Measurements from ENCODE around the gene SDR42E2.
"Not testable (repeated sequence)": the region's sequence is repeated elsewhere in the genome, so short reads cannot be mapped to it uniquely, and the experiment has no call there.

SDR42E2 gene

DNA sequence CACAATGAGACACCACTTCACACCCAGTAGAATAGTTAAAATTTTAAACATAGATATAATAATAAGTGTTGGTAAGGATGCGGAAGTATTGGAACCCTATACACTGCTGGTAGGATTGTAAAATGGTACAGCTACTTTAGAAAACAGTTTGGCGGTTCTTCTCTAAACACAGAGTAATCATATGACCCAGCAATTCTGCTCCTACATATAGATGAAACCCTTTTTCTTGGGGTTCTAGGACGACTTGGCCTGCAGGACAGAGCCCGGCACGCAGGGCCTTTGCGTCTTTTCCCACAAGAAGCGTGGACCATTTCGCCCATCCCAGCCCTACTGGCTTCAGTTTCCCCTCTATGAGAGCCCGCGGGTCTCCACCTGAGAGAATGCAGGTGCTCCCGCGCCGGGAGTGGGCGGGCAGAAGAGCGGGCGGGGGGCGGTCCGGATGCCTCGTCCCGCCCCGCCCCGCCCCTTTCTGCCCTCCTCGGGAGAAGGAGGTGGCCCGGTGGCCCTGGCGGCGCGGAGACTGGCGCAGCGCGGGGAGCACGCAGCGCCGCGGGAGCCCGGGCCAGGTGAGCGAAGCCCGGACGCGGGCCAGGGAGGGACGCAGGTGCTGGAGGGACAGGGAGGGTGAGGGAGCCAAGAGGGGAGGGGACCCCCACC, at the start of gene SDR42E2:
Gene SDR42E2, plus strand, starts transcription at position 508 of the 657 bp plus-strand sequence. CDS start 3,077 bp downstream, outside the sequence.
- DNase-seq = peak; percentile 39

DNA sequence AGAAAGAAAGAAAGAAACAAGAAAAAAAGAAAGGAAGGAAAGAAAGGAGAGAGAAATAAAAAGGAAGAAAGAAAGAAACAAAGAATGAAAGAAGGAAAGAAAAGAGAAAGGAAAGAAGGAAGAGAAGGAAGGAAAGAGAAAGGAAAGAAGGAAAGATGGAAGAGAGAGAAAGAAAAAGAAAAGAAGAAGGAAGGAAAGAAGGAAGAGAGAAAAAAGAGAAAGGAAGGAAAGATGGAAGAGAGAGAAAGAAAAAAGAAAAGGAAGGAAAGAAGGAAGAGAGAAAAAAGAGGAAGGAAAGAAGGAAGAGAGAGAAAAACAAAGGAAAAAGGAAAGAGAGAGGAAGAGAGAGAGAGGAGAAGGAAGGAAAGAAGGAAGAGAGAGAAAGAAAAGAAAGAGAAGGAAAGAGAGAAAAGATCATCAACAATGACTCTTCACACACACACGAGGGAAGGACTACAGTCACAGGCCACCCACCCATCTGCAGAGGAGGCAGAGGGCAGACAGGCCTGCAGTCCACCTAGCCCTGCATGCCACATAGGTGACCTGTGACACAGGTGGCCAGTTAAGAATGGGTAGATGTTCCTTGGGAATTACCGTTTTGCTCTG, 46.1 kb upstream of the SDR42E2 start:
- no peak for DNase-seq

DNA sequence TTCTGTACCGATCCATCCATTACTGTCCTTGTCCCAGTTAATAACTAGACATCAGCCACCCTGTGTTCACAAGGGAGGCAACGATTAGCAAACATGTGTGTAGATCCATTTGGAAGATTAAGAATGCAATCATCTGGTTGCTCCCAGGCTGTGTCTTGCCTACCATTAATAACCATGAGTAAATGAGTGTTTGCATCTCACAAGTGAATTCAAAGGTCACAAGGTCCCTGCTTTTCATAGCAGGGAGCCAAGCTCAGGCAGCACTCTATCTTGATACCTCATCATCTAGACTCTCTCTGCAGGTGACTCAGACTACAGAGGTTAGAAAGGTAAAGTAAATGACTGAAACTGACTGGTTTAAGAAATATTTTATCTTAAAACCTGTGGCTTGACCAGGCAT, 44.7 kb upstream of the SDR42E2 start:
- DNase-seq = no peak

DNA sequence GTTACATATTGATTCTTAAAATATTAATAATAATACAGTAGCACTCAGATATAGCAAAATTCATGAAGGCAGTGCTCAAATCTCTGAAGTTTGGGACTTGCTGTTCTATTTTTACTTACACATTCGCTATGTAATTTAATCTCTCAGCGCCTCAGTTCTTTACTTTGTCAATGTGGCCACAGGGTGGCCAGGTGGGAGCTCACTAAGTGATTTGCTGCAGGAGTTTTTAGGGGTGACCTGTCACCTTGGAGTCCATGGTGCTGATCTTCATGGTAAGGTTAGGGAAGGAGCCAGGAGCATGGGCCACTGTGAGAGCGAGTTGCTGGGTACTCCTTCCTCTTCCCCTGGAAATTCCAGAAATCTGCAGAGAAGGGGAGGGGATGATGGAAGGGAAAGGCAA, 41.9 kb upstream of the SDR42E2 start:
- DNase-seq = no peak

DNA sequence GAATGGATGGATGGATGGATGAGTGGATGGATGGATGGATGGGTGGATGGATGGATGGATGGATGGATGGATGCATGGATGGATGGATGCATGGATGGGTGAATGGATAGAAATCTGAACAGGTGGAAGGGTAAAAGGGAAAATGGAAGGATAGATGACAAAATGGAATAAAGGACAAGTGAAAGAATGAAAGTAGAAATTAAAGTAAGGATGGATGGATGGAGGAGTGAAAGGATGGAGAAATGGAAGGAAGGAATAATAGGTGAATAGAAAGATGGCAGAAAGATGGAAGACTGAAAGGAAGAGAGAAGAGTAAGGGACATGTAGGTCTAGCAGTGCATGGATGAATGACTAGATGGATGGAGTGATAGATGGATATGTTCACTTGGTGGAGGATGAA, 40.1 kb upstream of the SDR42E2 start:
- DNase-seq = no peak

DNA sequence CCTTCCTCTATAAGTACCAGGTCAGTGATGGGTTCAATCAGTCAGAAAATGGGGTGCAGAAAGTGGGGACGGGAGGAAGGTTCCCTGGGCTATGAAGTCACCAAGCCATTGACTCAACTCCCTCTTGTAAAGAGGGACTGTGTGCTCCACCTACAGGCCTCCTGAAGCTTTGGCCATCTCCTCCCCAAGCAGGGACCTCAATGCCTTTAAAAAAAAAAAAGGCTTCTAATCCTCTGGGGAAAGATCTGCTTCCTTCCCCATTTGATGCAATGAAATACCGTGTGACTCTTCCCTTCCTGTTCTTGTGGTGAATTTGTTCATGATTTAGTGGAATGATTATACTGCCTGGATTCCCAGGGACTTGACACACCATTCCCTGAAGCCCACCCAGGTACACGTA, 39.2 kb upstream of the SDR42E2 start:
- DNase-seq = no peak

DNA sequence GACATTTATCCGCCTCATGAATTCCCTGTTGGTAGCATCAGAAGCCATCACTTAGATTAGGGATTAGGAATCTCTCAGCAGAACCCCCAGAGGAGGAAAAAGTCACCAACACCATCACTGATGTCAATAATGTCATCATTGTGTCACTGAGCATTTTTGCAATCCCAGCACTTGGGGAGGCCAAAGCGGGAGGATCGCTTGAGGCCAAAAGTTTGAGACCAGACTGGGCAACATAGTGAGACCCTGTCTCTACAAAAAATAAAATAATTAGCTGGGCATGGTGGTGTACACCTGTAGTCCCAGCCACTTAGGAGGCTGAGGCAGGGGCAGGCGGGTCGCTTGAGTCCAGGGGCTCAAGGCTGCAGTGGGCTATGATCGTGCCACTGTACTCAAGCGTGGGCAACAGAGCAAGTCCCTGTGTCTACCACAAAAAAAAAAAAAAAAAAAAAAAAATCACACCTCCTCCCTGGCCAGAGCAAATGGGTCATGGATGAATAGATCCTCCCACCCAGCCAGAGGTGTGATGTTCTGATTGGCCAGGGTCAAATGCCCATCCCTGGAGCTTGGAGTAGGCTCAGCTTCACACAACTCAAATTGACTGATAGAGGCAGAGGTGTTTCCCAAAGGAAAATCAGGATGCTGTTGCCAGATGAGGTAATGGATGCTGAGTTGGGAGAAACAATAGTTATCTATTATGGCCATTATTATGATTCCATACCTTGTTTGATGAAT, 38.4 kb upstream of the SDR42E2 start:
- DNase-seq = no peak

DNA sequence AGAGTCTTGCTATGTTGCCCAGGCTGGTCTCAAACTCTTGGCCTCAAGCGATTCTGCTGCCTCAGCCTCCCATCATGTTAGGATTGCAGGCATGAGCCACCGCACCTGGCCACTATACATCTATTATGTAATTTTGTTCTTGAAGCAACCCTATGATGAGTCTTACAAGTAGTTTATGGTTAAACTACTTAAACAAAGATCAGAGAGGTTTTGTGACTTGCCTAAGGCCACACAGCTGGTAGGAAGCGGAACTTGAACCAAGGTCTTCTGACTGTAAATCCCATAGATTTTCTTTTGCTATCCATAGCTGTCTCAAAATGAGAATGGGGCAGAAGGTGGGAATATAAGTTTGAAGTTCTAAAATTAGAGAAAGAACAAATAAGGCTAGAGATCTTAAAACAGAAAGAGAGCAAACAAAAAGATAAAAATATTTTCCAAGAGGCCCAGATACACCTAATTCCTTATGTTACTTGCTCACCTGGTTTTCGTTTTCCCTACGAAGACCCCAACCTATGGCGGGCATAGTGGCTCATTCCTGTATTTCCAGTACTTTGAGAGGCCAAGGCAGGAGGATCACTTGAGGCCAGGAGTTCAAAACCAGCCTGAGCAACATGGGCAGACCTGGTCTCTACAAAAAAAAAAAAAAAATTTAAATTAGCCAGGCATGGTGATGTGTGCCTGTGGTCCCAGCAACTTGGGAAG, 37.6 kb upstream of the SDR42E2 start:
- no peak for DNase-seq

DNA sequence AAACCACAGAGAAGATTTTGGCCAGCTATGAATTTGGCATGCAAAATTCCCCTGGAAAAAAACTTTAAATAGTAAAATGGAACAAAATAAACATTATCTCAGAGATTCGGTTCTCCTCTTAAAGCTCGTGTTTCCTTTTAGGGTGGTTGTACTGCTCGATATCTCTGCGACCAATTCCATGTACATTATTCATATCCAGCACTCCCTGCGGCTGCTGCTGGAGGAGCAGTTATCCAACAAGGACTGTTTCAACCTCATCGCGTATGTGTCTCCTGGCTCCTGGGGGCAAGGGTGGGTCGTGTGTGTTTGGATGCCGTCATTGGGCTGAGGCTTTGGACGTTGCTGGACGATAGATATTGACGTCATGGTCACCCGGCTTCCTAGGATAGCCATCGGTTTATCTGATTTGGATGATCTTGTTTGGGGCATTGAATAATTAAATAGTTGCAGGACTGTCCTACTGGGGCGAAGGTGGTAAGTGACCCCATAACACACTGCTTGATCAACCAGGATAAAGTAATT, 36.2 kb upstream of the SDR42E2 start:
- no peak for DNase-seq

DNA sequence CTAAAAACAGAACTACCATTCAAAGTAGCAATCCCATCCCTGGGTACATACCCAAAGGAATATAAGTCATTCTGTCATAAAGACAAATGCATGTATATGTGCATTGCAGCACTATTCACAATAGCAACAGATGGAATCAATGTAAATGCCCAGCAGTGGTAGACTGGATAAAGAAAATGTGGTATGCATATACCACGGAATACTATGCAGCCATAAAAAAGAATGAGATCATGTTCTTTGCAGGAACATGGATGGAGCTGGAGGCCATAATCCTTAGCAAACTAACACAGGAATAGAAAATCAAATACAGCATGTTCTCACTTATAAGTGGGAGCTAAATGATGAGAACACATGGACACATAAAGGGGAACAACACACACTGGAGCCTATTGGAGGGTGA, 33.8 kb upstream of the SDR42E2 start:
- not testable (repeated sequence) for DNase-seq

DNA sequence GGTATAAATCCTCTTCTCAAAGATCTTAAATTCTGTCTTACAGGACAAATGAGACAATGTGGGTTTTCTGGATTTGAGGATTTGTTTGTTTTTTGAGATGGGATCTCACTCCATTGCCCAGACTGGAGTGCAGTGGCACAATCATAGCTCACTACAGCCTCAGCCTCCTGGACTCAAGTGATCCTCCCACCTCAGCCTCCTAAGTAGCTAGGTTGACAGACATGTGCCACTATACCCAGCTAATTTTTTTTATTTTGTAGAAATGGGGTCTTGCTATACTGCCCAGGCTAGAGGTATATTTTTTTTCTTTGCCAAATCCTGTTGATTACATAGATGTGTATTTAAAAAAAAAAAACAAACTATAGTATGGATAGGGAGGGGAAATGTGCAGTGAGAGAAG, 31.8 kb upstream of the SDR42E2 start:
- DNase-seq = no peak

DNA sequence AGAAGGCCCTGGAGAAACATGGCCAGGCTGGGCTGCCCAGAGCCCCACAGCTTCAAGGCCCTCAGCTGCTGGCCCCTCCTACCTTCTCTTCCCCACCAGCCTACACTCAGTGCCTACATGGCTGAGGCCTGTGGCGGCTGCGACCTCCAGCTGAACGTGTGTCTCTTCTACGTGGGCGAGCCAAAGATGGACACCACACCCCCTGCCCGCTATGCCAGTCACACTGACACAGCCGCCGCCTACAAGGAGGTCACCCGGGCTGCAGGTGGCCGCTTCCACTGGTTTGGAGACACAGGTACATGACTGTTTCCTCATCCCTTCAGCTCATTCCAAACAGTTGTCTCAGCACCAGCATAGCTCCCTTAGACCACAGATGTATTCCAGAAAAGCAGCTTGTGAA, 29.5 kb upstream of the SDR42E2 start:
- no peak for DNase-seq

DNA sequence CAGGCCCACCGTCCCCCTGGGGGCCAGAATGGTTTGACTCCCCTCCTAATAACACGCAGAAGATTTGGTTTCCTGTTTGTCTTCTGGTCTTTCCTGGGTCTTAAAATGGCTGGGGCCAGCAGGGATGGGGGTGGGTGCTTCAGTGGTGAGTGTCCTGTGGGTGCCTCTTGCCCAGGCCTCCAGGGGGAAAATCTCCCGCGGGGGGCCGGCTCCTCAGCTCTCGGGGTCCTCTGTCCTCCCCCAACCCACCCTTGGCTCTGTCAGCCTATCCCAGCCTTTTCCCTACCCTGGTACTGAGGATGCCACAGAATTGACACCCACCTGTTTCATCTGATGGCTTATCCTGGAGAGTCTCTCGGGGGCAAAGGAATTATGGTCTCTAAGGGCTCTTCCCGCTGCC, 23.8 kb upstream of the SDR42E2 start:
- no peak for DNase-seq

DNA sequence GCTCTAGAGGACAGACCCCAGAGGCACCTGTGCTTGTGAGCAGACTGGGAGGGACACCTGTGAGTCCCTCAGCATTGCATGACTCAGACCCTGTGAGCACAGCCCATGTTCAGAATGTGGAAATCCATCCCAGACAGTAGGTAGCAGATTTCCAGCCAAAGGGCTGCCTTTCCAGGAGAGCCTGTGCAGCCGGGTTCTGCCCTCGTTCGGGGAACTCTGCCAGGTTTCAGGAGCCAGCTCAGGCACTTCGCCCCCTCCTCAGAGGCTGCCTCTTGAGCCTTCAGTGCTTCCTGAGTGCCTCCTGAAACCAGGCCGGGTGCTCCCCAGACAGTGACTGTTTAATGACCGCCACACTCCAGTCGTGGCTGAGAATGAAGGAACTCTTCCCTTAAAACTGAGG, 23.3 kb upstream of the SDR42E2 start:
- no peak for DNase-seq

DNA sequence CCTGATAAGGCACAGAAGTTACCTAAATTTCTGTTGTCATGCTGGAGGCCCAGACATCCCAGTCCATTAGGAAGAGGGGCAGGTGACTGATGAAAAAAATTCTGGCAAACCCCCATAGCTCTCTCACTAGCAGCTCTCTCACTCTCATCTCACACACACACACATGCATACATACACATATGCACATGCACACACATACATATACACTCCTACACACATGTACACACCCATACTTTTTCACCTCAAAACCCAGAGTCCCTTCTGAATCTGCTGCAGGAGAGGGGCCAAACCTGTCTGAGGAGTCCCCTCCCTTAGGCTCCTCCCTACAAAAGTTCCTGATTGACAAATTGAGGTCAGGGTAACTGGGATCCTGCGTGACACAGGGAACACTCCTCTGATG, 22.6 kb upstream of the SDR42E2 start:
- no peak for DNase-seq

DNA sequence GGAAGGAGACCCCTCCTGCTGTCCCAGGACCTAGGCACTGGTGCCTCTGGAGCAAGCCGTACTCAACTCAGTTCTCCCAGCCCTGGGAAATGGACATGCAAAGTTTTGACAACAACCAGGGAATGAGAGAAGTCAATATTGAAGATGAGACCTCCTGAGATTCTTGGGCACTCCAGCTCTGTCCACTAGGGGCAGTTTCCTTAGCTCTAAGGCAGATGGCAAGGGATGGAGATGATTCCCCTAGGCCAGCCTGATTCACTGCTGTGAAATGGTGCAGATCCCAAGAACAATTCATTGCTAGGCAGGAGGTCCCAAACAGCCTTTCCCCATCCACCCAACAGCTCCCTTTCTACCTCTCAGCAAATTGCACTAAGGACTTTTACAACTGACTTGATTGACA, 20.5 kb upstream of the SDR42E2 start:
- no peak for DNase-seq

DNA sequence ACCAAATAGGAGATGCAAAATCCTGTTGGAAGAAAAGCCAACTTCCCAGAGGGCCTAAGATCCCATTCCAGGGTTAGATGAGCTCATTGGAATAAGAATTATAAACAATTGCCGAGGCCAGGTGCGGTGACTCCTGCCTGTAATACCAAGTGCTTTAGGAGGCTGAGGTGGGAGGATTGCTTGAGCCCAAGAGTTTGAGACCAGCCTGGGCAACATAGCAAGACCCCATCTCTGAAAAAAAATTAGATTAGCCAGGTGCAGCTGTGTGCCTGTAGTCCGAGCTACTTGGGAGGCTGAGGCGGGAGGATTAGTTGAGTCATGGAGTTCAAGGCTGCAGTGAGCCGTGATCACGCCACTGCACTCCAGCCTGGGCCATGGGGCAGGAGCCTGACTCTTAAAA, 17.8 kb upstream of the SDR42E2 start:
- DNase-seq = no peak

DNA sequence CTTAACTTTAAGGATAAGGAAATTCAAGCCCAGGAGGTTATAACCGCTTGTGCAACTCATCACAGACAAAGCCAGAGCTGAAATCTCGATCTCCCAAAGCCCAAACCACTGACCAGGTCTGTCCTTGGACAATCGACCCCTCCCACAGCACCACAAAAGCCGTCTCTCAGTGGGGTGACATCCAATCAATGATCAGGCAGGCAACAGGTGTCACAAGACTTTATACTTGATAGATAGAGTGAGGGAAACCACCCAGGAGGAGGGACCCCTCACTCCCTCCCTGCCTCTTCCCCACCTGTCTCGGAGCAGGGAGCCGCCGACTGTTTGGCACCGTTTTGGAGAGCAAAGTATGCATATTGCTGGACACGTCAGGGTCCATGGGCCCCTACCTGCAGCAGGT, 14.5 kb upstream of the SDR42E2 start:
- no peak for DNase-seq

DNA sequence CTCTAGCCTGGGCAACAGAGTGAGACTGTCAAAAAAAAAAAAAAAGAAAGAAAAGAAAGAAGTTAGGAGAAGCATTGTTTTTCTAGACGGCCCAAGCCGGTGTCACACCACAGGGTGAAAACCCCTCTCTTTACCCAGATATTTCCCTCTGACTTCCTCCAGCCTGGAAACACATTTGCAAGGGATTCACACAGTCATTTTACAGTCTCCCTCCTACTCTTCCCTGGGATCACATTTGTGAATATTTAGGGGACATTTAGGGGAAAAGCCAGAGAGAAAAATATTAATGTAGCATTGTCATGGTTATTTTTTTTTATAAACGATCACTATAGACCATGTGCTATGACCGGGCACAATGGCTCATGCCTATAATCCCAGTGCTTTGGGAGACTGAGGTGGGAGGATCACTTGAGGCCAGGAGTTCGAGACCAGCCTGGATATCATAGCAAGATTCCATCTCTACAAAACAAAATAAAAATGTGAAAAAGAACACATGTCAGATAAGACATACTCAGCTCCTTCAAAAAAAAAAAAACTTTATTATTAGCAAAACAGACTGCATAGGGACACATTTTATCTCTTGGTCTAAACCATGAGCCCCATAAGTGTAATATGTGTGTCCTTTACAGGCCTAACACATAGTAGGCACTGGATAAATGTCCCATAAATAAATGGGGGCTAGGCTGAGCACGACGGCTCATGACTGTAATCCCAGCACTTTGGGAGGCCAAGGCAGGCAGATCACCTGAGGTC, 10.9 kb upstream of the SDR42E2 start:
- no peak for DNase-seq

DNA sequence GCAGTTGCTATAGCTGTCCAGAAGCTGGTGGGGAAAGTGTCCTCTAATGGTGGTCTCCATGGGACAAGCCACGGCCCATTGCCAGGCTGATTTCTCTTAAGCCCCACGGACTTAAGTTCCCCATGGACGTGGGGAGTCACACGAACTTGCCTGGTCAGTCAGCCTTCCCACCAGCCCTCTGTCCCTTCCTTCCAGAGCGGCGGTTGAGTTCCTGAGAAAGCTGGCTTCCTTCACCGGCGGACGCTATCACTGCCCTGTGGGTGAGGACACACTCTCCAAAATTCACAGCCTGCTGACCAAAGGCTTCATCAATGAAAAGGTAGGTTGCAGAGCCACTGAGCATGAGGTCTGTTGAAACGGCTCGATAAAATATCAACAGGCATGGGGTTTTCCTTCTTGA, 10.0 kb upstream of the SDR42E2 start:
- DNase-seq = no peak

DNA sequence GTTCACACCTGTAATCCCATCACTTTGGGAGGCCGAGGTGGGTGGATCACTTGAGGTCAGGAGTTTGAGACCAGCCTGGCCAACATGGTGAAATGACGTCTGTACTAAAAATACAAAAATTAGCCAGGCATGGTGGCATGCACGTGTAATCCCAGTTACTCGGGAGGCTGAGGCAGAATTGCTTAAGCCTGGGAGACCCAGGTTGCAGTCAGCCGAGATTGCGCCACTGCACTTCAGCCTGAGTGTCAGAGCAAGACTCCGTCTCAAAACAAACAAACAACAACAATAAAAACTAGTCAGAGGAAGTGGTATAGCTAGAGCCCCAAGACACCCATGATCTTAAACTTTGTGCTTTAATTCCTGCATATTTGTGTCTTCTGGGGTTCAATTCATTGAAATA, 9.2 kb upstream of the SDR42E2 start:
- DNase-seq = not testable (repeated sequence)

DNA sequence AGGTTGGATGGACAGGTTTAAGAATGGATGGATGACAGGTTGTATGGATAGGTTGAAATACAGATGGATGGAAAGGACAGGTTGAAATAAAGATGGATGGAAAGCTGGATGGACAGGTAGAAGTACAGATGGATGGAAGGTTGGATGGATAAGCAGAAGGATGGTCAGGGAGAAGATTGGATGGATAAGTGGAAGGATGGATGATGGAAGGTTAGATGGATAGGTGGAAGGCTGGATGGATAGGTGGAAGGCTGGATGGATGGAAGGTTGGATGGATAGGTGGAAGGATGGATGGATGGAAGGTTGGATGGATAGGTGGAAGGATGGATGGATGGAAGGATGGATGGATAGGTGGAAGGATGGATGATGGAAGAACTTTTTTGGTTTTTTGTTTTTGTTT, 905 bp upstream of the SDR42E2 start:
- DNase-seq = no peak

DNA sequence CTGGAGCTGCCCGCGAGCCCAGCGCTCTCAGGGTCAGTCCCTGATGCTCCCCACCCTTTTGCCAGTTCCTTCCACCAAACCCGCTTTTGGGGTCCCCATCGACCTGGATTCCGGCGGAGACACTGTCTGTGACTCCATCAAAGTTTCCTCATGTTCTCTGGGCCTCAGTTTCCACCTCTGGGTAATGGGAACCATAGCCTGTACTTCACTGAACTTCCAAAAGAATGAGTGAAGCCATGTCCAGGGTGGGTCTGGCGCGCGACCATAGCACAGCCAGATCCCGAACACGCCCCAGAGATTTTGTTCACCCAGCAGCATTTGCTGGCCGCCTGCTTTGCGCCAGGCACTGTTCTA, 327 bp downstream of the SDR42E2 start:
- no peak for DNase-seq
